Fibroblast of mammary gland (primary cell): ENCODE measurements around the gene PHIP.
A peak's percentile ranks its signal among the peaks of the same experiment; 100 is the strongest.
"Not testable (repeated sequence)": the region's sequence is repeated elsewhere in the genome, so short reads cannot be mapped to it uniquely, and the experiment has no call there.

Experiments used
- DNase-seq: peaks from one replicate; pipeline ENCODE4 v3.0.0-alpha.2; 2010; ENCODE audit warnings: low read depth
- H3K4me3 ChIP-seq: 2 replicates; pipeline ENCODE4 v1.5.1; 2011; ENCODE audit warnings: low read depth, mild to moderate bottlenecking, low read length, moderate library complexity; ENCODE audit not compliant: control insufficient read depth
- TF ChIP-seq, protein P1 (sequence below): conservative IDR thresholded peaks from 2 replicates; pipeline ENCODE4 v1.5.1; 2011; ENCODE audit warnings: low read depth, low read length, inconsistent platforms; ENCODE audit not compliant: control insufficient read depth, insufficient read depth

The PHIP gene

DNA sequence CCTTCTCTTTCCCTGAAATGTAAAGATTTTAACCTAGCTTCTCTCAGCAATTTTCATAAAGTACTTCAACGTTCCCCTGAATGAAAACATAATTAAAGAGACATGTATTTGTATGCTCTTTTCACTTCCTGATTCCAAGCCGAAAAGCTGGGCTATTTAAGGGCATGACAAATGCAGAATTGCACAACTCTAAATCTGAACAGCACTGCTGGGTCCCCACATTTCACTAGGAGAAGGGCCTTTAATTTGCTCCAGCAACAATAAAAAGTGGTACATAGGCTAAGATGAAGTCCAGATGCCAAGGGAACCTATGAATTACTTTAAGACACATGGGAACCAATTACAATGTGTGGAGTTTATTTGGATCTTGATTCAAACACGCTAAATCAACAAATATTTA is 168.7 kb downstream of the PHIP start:
- H3K4me3 ChIP-seq, result no peak overlapping the region
- TF ChIP-seq, protein P1, sequence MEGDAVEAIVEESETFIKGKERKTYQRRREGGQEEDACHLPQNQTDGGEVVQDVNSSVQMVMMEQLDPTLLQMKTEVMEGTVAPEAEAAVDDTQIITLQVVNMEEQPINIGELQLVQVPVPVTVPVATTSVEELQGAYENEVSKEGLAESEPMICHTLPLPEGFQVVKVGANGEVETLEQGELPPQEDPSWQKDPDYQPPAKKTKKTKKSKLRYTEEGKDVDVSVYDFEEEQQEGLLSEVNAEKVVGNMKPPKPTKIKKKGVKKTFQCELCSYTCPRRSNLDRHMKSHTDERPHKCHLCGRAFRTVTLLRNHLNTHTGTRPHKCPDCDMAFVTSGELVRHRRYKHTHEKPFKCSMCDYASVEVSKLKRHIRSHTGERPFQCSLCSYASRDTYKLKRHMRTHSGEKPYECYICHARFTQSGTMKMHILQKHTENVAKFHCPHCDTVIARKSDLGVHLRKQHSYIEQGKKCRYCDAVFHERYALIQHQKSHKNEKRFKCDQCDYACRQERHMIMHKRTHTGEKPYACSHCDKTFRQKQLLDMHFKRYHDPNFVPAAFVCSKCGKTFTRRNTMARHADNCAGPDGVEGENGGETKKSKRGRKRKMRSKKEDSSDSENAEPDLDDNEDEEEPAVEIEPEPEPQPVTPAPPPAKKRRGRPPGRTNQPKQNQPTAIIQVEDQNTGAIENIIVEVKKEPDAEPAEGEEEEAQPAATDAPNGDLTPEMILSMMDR, result no peak
- DNase-seq, result peak; percentile 73

DNA sequence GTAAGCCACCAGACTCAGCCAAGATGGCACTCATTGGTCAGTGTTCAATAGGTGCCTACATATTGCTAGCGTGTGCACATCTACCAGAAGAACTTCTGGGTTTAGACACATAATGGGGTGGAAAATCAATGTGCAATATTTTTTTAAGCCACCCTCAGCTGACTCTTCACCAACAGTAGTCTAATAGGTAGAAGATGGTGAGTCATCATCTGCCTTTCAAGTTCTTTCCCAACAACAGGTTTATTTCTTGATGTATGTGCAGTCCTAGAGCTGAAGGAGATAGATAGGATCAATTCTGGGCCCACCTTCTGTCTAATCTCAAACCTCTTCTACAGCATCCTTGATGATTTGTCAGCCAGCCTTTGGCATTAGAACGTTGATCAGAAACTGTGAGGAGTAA is 169.4 kb downstream of the PHIP start:
- DNase-seq, result peak; percentile 17
- H3K4me3 ChIP-seq, result no peak overlapping the region
- TF ChIP-seq, protein P1, result no peak

DNA sequence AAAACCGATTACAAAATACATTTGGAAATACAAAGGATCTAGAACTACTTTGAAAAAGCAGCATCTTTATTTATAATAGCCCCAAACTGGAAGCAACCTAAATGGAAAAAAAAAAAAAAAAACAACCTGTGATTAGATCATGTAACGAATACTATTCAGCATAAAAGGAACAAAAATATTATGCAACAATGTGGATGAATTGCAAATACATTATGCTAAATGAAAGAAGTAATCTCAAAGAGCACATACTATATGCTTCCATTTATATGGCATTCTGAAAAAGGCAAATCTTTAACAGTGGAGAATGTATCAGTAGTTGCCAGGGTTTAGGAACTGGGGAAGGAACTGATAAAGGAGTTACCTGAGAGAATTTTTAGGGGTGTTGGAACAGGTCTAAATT is 181.8 kb downstream of the PHIP start:
- TF ChIP-seq, protein P1, result no peak
- DNase-seq, result no peak
- H3K4me3 ChIP-seq, result no peak overlapping the region

DNA sequence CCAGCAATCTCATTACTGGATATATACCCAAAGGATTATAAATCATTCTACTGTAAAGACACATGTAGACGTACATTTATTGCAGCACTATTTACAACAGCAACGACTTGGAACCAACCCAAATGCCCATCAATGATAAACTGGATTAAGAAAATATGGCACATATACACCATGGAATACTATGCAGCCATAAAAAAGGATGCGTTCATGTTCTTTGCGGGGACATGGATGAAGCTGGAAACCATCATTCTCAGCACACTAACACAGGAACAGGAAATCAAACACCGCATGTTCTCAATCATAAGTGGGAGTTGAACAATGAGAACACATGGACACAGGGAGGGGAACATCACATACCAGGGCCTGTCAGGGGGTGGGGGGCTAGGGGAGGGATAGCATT is 188.2 kb downstream of the PHIP start:
- not testable (repeated sequence) for DNase-seq, H3K4me3 ChIP-seq
